Erythroblast (primary cell): ENCODE measurements around the gene RRP8.

Experiments used
- DNase-seq, 2 experiments: peaks; one replicate each; lab custom pipeline; 2025; lab: John Stamatoyannopoulos, UW
- GATA1 ChIP-seq: IDR thresholded peaks from 2 replicates; pipeline ENCODE4 v1.6.1; 2011; ENCODE audit warnings: low read depth, mild to moderate bottlenecking, control low read depth, low read length, moderate library complexity
- POLR2A ChIP-seq: IDR thresholded peaks from 2 replicates; pipeline ENCODE4 v1.6.1; 2011; ENCODE audit warnings: mild to moderate bottlenecking, low read length

Gene RRP8

DNA sequence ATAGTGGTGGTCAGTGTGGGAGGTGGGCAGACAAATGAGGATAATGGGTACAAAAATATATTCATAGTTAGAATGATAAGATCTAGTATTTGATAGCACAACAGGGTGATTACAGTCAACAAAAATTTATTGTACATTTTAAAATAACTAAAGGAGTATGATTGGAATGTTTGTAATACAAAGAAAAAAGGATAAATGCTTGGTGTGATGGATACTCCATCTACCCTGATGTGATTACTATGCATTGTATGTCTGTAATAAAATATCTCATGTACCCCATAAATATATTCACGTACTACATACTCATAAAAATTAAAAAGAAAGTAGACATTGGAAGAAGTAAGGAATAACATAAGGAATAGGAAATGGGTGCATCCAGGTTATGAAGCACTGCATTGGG lies 15.4 kb downstream of the RRP8 start:
- TF ChIP-seq POLR2A (no peak), GATA1 (no peak)
- DNase-seq = no peak

DNA sequence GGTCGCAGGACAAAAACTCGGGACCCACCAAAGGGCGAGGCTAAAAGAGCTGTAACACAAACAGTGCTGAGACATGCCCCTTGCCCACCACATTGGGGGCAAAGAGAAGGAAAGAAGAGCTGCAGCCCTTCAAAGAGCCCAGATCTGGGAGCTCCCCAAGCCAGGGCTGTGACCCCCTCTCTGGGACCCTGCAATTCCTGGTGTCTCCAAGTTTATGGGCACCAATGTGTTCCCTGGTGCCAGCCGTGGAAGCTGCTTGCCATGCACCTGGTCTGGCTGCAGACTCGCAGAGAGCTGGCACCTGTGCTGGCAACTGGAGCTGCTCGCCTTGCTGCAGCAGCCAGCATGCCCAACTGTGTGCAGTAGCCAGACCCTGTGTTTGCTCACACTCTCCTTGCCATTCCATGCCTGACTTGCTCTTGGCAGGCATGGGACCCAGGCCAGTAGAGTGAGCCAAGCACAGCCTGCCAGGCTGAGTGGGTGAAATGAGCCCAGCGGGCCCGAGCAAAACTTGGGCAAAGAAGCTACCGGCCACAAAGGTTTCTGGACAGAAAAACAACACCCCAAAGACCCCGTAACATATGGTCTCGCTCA lies 16.0 kb downstream of the RRP8 start:
- TF ChIP-seq GATA1 (no peak), POLR2A (no peak)
- DNase-seq = no peak

DNA sequence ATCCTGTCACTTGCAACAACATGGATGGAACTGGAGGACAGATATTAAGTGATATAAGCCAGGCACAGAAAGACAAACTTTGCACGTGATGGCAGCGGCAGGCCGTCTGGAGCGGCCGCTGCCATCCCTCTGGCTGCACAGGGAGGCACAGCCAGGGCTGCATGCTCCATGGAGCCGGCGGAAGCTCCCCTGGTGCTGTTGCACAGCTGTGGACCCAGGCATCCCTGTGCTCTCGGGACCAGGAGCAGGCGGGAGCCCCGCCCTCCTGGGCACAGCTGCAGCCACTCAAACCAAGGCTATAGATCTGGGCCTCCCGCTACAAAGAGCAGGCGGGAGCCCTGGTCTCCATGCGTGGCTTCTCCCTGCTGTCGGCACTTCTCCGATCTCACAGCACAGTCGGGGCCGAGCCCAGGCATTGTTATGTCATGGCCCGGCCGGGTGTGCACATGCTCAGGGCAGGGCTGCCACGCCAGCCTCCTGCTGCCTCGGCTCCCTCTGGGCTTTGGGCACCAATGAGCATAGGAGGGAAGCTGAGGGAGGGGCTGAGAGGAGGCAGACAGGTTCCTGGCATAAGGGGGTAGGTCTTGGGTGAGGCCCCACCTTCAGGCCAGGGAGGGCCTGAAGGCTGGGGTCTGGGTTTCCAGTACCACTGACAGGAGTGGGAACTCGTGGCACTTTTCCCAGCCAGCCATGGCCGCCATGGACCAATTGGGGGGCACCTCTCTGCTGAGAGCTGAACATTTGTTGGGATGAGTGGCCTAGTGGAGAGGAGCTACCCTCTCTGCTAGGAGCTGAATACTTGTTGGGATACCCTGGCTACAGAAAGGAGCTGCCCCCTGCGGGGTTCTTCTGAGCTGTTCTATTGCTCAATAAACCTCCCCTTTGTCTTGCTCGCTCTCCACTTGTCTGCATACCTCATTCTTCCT lies 16.7 kb downstream of the RRP8 start:
- no peak for DNase-seq
- no peak for TF ChIP-seq GATA1
- TF ChIP-seq POLR2A = no peak

DNA sequence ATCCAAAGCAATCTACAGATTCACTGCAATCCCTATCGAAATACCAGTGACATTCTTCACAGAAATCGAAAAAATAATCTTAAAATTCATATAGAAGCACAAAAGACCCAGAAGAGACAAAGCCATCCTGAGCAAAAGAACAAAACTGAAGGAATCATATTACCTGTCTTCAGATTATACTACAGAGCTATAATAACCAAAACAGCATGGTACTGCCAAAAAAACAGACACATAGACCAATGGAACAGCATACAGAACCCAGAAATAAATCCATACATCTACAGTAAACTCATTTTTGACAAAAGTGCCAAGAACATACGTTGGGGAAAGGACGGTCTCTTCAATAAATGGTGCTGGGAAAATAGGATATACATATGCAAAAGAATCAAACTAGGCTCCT lies 18.9 kb downstream of the RRP8 start:
- no peak for DNase-seq

DNA sequence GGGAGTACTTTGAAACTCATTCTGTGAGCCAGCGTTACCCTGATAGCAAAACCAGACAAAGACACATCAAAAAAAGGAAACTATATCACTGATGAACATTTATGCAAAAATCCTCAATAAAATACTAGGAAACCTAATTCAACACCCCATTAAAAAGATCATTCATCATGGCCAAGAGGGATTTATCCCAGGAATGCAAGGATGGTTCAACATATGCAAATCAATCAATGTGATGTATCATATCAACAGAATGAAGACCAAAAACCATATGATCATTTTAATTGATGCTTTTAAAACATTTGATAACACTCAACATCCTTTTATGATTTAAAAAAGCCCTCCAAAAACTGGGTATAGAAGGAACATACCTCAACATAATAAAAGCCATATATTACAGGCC lies 19.8 kb downstream of the RRP8 start:
- no peak for TF ChIP-seq POLR2A
- TF ChIP-seq GATA1 = no peak
- DNase-seq = peak in 1 of 2 experiments; percentile 25

More for the DNA sequence above, 18.9 kb downstream of the RRP8 start:
- TF ChIP-seq GATA1 (no peak), POLR2A (no peak)

DNA sequence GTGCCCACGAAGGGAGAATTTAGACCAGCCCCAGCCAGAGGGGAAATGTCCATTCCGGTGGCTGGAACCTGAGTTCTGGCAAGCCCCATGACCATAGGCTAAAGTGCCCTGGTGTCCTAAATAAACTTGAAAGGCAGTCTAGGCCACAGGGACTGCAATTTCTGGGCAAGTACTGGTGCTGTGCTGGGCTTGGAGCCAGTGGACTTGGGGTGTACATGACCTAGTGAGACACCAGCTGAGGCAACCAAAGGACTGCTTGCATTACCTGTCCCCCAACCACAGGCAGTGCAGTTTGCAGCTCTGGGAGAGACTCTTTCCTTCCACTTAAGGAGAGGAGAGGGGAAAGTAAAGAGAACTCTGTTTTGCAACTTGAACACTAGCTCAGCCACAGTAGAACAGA lies 23.7 kb downstream of the RRP8 start:
- no peak for TF ChIP-seq GATA1
- TF ChIP-seq POLR2A = no peak
- DNase-seq = no peak

DNA sequence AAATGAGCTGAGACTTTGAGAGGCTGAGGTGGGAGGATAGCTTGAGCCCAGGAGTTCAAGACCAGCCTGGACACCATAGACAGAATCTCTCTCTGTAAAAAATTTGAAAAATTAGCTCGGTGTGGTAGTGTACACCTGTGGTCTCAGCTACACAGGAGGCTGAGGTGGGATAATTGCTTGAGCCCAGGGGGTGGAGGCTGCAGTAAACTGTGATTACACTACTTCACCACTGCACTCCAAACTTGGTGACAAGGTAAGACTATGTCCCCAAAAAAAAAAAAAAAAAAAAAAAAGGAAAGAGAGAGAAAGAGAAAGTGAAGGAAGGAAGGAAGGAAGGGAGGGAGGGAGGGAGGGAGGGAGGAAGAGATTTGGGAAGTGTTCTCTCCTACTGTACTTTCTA lies 25.3 kb downstream of the RRP8 start:
- DNase-seq = no peak
- no peak for TF ChIP-seq POLR2A
- no peak for TF ChIP-seq GATA1

DNA sequence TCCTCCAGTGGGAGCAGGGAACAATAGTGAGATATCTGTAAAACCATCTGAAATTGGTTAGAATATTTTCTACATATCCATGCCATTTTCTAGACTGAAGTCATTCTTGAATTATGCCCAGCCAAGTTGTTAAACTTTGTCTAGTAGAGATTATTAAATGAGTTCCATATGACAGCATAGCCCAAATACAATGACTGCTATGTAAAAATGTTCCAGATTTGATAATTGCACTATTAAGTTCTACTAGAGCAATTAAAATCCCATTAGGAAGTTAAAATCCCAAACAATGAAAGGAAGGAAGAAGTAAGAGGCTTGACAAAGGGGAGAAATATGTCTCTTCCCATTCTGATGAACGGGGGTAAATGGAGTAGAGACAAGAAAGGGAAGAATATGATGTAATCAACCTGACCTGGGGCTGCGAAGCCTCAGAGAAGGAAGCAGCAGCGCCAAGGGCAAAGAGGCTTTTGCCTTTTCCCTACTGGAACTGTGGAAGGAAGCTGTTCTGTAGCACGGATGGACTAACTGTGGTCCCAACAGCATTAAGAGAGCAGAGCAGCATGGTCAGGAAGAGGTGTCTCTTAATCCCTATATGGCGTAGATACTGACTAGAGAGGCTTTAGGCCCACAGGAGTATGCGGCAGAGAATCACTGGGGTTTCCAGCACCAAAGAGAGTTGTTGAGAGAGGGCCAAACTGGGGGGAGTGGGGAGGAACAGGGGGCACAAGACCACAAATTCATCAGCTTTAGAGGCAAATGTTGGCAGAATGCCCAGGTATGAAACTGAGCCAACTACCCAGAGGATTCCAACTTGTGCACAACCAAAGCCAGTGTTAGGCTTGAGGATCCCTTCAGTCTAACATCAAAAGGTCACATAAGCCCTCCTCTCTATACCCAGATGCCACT lies 26.7 kb downstream of the RRP8 start:
- TF ChIP-seq GATA1 = no peak
- DNase-seq = peak; percentile 35 to 59

DNA sequence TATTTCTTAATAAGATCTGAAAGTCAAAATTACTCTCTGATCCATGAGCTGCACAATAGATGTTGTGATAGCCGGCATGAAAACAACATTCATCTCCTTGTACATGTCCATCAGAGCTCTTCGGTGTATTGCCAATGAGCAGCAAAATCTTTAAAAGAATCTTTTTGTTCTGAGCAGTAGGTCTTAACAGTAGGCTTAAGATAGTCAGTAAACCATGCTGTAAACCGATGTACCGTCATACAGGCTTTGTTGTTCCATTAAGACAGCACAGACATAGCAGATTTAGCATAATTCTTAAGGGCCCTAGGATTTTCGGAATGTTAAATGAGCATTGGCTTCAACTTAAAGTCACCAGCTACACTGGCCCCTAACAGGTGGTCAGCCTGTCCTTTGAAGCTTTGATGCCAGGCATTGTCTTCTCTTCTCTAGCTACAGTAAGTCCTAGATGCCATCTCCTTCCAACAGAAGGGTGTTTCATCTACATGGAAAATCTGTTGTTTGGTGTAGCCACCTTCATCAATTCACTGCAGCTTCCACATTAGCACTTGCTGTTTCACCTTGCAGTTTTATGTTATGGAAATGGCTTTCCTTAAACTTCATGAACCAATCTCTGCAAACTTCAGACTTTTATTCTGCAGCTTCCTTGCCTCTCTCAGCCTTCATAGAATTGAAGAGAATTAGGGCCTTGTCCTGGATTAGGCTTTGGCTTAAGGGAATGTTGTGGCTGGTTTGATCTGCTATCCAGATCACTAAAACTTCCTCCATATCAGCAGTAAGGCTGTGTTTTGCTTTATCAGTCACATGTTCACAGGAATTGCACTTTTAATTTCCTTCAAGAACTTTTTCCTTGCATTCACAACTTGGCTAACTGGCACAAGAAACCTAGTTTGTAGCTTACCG lies 28.4 kb downstream of the RRP8 start:
- no peak for DNase-seq
- TF ChIP-seq POLR2A (no peak), GATA1 (no peak)

DNA sequence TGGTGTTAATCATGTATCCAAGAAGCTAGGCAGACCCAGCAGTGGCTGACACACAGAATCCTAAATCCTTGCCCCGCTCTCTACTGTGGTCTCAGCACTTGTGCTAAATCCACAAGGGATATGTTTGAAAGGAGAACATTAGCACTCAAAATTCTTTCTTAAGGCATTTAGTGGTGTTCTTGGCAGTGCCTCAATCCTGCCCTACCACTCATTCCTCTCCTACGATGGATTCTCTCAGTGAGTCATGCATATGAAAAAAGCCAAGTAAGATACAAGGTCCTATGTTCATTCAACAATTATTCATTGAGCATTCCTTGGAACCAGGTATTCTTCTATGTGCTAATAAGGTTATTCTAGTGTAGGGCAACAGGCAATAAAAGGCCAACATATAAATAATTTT lies 31.2 kb downstream of the RRP8 start:
- TF ChIP-seq POLR2A (no peak), GATA1 (no peak)
- no peak for DNase-seq

DNA sequence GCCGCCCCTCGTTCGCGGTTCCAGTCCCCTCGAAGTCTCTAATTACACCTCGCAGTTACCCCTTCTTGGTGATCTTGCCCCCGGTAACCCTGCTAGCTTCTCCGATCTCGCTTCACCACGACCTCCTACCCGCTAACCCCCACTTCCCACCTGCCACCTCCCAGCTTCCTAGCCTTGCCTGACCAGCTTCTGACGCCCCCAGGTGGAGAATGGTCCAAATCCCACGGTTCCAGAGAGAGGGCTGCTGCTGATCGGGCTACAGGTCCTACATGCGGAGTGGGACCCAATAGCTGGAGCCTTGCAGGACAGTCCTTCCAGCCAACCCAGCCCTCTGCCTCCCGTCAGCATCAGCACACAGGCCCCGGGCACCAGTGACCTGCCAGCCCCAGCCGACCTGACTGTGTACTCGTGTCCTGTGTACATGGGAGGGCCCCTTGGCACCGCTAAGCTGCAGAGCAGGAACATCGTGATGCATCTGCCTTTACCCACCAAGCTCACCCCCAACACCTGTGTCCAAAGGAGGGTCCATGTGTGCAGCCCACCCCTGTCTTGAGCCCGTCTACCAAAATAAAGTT lies 31.9 kb downstream of the RRP8 start:
- DNase-seq = no peak
- TF ChIP-seq GATA1 = no peak

DNA sequence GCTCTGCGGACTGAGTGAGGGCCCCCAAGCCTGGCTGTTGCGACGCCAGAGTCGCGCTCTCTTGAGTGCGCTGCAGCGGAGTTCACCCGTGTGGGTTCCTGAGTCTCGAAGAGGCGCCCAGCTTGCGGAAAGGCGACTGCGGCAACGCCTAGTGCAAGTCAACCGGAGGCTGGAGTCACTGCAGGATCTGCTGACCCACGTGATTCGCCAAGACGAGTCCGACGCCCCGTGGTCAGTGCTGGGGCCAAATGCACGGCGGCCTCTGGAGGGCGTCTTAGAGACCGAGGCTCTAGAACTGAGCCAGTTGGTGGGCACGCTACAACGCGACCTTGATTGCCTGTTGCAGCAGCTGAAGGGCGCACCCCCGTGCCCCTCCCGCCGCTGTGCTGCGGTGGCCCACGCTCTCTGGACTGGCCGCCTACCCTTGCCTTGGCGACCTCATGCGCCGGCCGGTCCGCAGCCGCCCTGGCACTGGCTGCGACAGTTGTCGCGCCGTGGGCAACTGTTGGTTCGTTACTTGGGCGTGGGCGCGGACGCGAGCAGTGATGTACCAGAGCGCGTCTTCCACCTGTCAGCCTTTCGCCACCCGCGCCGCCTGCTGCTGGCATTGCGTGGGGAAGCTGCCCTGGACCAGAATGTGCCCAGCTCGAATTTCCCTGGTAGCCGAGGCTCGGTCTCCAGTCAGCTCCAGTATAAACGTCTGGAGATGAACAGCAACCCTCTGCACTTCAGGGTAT lies 32.6 kb downstream of the RRP8 start:
- TF ChIP-seq POLR2A = no peak
- TF ChIP-seq GATA1 = no peak
- DNase-seq = no peak
